ENCODE results near the gene MSI2.

The MSI2 gene

DNA sequence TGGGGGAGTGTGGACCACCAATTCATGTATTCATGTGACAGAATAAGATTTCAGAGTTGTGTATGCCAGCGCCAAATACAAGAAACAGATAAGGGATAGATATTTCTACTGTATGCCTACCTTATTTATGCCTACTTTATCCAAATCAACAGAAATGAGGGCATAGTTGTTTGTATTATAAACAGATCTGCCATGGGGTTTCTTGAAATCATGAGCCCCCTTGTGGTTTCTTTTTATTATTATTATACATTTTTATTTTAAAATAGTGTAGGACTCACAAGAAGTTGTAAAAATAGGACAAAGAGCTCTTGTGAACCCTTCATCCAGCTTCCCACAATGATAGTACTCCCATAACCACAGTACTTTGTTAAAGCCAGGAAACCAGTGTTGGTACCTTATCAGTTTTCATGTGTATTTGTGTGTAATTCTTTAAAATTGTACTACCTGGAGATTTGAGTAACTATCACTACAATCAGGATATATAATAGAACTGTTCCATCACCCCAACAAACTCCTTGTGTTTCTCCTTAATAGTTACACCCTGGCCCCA is 259.4 kb downstream of the MSI2 start:
- intact Hi-C loops (cut with DNase I) = no loop called here
- DNase-seq = no peak

- DNase-seq = no peak
- intact Hi-C loops (cut with DNase I) = no loop called here
Observed at GRCh38 chr17:57516290-57517230, 260.2 kb downstream of the MSI2 start.

DNA sequence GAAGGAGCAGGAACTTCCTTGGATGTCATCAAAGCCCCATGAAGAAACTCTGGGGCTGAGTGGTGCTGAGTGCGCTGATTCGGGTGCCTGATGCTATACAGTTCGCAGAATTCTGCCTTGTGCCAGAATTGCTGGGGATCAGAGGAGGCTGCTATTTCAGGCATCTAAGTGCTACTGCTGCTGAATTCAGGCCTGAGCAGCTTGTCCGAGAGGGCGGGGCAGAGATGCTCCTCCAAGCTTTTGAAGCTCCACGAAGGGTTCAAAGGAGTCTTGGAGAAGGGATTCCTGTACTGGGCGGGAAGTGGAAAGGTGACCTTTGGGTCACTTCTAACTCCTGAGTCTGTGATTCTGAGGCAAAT is 260.9 kb downstream of the MSI2 start:
- intact Hi-C loops (cut with DNase I) = no loop called here
- no peak for DNase-seq

GRCh38 chr17:57517632-57518456 is 261.5 kb downstream of the MSI2 start:
- intact Hi-C loops (cut with DNase I) = no loop called here
- DNase-seq = no peak

- peak in 39 of 42 donors; percentile 13 to 63 (median 36) for DNase-seq
Observed at GRCh38 chr17:57518587-57519581, 262.6 kb downstream of the MSI2 start.

GRCh38 chr17:57519800-57520199 is 263.5 kb downstream of the MSI2 start:
- intact Hi-C loops (cut with DNase I) = no loop called here
- no peak for DNase-seq

More at GRCh38 chr17:57518587-57519581, 262.6 kb downstream of the MSI2 start:
- intact Hi-C loops (cut with DNase I) = no loop called here

- intact Hi-C loops (cut with DNase I) = no loop called here
- DNase-seq = no peak
Observed at GRCh38 chr17:57521606-57522005, 265.3 kb downstream of the MSI2 start.

DNA sequence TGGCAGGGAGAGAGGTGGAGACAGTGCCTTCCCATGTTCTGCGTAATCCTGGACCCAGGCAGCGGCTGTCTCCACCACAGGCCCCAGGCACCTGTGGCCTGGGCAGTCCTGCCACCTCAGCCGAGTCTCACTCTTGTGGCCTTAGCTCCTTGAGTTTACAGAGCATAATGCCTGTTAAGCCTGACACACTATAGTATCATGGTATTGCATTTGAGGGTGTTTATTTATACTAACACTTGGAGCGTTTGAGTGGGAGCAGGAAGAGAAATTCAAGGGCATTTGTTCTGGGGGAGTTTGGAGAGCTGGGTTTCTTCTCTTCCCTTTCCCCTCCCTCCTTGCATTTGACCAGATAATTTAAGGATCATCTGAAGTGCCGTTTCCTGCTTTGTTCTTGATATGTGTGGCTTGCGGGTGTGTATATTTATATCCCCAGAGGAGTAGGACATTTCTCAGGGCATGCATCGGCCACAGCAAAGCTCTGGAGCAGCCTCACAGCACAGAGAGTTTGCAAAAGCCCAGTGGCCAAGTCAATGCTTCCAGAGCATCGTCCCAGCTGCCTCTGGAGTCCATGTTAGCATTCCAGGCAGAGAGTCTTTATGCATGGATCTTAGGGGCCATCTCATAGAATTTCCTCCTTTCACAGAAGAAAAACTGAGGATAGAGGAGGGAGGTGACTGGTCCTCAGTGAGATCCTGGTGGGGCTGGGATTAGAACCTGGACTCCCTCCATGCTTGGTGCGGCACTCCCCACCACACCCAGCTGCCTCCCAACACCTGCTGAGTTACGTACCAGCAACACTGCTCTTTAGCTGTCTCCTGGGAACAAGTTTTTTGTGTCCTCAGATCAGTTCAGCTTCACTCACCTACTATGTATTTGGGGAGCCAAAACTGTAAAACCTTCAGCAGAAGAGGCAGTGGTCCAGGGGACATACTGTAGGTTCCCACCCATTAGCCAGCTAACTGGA is 266.0 kb downstream of the MSI2 start:
- intact Hi-C loops (cut with DNase I) = no loop called here

DNA sequence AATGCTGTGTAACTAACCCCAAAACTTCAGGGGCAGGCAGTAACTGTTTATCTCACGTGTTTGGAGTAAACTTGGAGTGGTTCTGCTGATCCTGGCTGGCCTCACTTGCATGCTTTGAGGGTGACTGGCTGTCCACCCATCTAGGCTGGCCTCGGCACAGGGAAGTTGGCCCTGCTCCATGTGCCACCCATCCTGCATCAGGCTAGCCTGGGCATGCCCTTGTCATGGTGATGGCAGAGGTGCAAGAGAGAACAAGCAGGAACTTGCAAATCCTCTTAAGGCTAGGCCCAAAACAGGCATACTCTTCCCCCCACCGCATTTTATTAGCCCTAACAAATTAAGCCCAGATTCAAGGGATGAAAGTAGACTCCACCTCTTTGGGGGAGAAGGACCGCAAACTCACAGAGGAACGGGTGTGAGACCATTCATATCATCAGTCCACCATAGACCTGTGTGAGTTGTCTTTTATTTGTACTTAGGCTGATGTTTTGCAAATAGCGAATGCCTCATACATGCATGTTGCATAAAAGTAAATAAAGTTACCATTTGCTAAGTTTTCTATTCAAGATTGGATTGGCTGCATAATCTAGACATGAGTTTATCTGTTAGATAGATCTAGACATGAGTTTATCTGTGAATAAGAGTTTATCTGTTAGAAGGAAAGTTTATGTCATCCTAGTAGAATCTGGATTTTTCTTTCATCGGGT is 267.8 kb downstream of the MSI2 start:
- intact Hi-C loops (cut with DNase I) = no loop called here
- DNase-seq = peak in 24 of 42 donors; percentile 18 to 73 (median 42)

More for the DNA sequence above, 266.0 kb downstream of the MSI2 start:
- no peak for DNase-seq

GRCh38 chr17:57524839-57525568 is 268.7 kb downstream of the MSI2 start:
- intact Hi-C loops (cut with DNase I) = no loop called here

DNA sequence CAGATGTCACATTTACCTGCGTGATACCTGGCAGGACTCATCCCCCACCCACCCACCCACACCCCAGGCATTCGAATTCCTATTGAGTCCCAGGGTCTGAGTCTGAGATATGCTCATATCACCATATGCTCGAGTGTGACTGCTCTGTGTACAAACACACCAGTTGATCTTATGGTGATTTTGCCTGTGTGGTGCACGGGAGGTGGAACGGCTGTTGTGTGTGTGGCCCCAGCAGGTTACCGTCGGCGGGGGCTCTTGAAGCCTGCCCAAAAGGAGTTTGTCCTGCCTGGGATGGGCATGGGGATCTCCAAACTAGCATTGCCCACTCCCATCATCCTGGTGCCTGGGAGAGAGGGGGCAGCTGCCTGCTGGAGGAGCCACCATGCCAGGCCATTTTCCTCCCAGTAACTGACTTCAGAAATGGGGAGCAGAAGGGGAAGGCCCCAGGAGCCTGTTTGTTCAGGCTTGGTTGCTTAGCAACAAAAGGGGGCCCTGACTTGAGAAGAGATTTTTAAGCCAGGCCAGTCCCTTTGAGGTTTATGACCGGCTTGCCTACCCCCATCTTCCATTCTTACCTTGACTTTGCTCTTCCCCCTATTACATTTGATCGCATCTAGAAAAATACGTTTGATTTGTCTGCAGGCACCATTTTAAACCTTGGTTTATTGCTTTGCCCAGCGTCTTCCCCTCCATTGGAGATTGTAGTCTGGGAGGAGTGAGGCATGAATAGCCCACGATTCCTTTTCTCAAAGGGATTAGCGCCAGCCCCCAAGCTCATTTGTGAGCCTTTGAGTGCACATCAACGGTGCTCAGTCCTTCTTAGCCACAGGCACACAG is 271.1 kb downstream of the MSI2 start:
- intact Hi-C loops (cut with DNase I) = no loop called here
- no peak for DNase-seq

More at GRCh38 chr17:57524839-57525568, 268.7 kb downstream of the MSI2 start:
- DNase-seq = no peak

GRCh38 chr17:57528058-57528451 is 271.7 kb downstream of the MSI2 start:
- intact Hi-C loops (cut with DNase I) = no loop called here
- DNase-seq = no peak

GRCh38 chr17:57530026-57530425 is 273.7 kb downstream of the MSI2 start:
- DNase-seq = no peak
- intact Hi-C loops (cut with DNase I) = no loop called here

DNA sequence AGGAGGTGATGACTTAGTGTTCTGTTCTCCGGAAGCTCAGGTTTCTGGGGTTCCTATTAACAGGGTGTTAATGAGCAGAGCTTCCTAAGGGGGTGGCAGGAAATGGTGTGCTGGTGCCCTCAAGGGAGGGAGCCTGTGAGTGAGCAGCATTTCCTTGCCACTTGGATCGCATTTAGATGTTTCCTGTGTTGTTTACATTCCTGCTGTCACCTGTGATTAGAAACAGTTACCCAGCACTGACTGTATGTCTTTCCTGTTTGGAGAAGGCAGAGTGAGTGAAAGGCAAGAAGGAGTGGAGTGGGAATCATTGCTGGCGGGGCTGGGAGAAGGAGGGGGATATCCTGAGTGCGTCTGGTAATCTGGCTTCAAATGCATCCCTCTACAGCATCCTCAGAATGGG is 274.2 kb downstream of the MSI2 start:
- intact Hi-C loops (cut with DNase I) = no loop called here
- no peak for DNase-seq

- intact Hi-C loops (cut with DNase I) = no loop called here
- DNase-seq = no peak
Observed at GRCh38 chr17:57531078-57531477, 274.8 kb downstream of the MSI2 start.
